ENCODE data around the gene TWF2.

TWF2 gene

DNA sequence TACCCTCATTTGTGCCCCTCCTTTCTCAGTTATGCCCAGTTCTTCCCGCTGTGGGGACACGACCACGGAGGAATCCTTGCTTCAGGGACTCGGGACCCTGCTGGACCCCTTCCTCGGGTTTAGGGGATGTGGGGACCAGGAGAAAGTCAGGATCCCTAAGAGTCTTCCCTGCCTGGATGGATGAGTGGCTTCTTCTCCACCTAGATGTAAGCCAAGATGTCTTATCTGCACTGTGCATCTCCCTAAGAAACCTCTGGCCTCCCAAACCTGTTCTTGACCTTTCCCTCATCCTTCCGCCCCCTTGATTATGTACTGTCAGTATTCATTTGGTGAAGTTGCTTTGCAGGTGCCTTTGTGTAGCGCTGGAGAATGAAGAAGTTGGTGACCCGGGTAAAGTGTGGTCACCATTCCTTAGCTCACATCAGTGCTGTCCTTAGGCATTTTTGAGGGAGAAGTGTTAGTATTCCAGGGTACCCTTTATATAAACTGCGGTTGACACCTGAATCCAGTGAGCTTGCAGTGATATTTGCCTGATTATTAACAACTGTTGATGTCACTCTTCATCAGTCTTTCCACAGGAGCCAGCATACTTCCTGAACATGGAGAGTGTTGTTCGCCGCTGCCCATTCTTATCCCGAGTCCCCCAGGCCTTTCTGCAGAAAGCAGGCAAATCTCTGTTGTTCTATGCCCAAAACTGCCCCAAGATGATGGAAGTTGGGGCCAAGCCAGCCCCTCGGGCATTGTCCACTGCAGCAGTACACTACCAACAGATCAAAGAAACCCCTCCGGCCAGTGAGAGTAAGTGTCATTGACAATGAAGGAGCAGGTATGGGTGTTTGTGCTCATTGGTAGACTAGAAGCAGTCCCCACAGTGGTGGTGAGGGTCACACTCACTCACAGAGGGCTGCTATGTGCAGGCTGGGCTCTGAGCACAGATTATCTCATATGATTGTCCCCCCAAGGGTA, 40.0 kb downstream of the TWF2 start:
- no peak for DNase-seq

DNA sequence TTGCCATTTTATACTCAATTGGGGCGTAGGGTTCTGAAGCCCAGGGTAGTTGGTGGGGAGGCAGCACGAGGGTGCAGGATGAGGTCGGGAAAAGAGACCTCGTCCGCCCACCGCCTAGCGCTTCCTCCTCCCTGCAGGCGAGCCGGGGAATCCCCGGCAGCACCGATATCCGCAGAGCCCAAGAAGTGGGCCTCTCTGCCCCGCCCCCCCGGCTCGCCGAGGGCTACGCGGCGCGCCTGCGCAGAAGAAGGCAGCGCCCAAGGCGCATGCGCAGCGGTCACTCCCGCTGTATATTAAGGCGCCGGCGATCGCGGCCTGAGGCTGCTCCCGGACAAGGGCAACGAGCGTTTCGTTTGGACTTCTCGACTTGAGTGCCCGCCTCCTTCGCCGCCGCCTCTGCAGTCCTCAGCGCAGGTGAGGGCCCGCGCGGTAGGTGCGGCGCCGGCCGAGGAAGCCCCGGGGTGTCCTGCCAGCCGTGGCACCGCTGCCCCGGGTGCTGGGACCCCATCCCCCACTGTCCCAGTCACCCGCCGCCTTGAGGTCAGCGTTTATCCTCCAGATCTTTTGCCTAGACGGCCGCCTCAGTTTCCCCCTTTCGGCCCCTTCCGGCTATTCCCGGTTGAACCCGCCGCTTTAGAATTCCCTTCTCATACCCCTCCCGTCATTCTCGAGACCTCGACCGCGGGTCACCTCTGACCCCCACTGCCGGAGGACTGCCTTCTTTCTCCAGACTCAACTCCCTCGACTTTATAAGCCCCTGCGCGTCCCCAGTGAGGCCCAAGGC, 40.9 kb downstream of the TWF2 start, which contains the start of gene ALAS1:
ALAS1 (plus strand) TSS at position 319 of the 784 bp plus-strand sequence. CDS start 1,082 bp downstream, outside the sequence.
- peak; percentile 97 for DNase-seq

DNA sequence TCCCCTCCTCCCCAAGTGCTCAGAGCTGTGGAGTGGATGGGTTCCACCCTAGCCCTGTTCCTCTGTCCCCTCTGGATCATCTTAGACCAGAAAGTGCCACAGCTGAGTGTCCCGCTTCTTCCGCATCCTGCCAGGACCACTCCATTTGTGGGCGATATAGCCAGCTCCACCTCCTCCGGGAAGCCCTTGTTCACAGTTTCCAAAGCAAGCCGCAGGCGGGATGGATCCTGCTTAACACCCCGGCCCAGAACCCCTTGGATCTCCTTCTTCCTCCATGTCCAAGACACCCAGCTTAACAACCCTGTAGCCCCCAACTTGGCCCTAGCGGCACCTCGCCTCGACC, 41.5 kb downstream of the TWF2 start:
- no peak for DNase-seq

DNA sequence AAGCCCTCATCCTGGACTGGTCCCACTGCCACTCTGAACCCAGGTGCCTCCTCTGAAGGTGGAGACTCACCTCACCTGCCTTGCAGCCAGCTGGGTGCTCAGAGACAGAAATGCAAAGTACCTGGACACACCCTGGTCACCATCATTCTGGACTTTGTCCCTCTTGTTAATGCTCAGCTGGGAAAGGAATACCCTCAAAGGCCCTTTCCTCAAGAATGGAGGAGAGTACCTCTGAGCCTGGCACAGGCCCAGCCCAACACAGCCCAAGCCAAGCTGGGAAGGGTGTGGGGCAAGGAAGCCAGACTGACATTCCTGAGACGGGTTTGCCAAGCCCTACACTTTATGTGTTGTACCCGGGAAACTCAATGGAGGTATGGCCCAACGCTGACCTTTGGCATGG, 42.0 kb downstream of the TWF2 start:
- DNase-seq: no peak

DNA sequence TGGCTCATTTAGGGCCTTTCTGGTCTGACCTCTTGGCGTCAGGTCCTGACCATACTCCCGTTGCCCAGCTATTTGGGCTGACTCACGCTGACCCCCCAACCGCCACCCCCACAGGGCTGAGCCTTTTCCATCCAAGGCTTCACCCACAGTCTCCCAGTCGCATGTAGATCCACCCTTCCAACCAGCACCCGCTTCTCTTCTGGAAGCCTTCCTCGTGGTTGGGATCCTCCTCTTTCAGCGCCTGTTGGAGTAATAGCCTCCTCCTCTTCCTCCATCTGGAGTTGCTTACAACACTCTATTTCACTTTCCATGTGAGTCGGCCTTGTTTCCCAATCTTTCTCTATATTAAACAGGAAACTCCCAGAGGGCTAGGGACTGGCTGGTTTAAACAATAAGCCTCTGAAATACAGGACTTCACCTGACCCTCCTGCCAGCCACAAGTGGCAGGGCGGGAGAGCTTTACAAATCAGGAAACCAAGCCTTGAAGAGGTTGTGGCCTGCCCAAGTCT, 43.1 kb downstream of the TWF2 start:
- DNase-seq: peak; percentile 23

DNA sequence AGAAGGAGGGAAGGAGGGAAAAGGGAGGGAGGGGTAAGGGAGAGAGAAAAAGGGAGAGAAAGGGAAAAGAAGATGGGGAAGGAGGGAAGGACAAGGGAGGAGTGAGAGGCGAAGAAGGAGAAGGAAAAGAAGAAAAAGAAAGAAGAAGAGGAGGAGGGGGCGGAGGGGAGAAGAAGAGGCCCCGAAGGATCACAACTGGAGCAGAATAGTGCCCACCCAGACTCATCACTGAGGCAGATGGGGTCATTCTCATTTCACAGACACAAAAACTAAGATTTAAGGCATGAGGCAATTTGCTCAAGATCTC, 43.7 kb downstream of the TWF2 start:
- DNase-seq: no peak

DNA sequence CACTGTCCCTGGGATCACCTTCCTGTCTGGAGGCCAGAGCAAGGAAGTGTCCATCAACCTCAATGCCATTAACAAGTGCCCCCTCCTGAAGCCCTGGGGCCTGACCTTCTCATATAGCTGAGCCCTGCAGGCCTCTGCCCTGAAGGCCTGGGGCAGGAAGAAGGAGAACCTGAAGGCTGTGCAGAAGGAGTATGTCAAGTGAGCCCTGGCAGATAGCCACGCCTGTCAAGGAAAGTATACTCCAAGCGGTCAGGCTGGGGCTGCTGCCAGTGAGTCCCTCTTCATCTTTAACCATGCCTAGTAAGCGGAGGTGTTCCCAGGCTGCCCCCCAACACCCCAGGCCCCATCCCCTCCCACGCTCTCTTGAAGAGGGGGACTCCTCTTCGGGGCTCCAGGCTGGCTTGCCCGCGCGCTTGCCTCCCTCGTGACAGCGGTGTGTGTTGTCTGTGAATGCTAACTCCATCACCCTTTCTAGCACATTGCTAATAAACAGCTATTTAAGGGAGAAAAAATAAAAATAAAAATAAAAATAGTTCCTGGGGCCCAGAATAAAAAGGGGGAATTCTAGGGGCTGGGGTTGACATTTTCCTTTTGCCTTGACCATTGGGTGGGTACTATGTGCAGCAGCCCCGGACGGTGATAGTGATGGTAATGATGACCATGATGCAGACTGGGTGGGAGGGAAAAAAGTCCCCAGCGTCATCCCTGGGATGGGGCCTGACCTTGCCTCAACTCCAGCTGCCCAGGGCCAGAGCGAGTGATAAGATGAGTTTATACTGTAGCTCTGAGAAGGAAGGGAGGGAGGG, 44.3 kb downstream of the TWF2 start:
- DNase-seq: no peak

DNA sequence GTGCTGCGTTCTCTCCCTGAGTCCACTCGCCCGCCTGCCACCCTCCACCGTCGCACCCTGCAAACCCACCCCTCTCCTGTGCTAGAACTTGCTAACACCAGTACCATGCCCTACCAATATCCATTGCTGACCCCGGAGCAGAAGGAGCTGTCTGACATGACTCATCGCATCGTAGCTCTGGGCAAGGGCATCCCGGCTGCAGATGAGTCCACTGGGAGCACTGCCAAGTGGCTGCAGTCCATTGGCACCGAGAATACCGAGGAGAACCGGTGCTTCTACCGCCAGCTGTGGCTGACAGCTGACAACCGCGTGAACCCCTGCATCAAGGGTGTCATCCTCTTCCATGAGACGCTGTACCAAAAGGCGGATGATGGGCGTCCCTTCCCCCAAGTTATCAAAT, 45.9 kb downstream of the TWF2 start:
- no peak for DNase-seq

DNA sequence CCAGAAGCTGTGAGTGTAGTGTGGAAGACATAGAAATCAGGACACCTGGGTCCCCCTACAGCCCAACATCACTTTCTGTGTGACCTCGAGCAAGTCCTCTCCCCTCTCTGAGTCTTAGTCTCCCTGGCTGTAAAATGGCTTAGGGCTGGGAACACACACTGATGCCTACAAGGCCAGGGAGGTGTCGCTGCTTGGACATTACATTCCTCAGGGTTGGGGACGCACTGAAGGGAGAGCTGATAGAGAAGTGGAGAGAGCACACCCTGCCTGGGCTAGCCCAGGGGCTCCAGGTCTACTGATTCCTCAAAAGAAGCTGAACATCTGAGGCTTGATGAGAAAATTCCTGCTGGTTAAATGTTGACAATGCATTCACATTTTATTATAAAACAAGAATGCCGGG, 47.3 kb downstream of the TWF2 start:
- DNase-seq: no peak

DNA sequence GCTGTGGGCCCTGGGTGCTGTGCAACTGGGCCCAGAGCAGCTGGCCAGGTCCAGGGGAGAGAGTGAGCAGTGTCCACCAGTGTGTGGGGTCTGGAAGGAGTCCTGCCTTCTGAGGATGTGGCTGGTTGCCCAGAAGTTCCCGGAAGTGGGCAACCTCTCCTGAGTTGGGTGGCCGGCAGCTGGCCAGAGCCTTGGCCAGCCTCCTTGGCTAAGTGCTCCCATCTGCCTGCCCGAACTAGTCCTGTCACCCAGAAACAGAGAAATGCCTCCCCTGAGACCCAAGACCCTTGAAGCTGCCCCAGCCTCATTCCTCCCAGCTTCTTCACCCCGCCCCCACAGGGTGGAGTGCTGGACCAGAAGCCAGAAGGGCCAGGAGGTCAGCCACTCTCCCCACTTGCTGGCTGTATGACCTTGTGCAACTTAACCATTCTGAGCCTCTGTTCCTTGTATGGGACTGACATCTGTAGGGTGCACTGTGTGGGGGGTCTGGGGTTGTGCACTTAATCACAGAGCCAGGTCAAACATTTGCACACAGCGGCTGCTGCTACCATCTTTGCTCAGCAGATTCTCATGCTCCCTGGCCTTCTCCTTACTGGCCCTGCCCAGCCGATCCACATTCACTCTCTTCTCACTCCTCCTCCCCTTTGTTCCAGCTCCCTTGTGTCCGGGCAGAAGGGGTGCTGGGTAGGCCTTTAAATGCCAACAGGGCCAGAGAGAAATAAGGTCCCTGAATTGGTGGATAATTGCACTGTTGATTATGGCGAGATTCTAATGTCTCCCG, 48.5 kb downstream of the TWF2 start:
- DNase-seq: no peak

DNA sequence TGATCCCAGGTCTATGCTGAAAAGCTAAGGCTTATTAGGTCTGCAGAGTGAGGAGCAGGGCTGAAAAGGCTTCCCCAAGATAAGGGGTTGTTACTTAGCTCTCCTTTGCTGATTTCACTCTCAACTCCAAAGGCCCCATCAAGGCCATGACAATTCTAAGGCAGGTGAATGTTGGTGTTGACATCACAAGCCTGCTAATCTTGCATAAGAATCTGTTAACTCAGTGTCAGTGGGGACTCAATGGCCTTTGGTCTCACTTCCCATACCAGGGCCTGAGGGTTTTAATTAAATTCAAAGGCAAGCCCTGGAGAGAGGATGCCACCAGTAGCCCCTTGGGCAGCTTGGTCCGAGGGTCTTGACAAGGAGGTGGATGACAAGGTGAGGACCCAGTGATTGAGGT, 50.4 kb downstream of the TWF2 start:
- DNase-seq: peak; percentile 54

DNA sequence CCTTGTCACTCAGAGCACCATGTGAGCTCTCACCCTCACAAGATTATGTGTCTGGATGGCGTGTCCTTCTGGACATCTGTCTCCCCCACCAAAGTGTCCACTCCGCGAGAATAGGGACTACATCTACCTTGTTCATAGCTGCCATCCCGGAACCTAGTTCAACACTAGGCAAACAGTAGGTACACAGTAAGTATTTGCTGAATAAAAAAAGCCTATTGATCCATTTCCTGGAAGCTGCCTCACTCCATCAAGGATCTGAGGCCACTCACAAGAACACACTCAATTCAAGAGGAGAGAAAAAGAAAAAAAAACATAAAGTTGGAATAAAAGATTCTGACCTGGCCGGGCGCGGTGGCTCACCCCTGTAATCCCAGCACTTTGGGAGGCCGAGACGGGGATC, 52.2 kb downstream of the TWF2 start:
- no peak for DNase-seq

DNA sequence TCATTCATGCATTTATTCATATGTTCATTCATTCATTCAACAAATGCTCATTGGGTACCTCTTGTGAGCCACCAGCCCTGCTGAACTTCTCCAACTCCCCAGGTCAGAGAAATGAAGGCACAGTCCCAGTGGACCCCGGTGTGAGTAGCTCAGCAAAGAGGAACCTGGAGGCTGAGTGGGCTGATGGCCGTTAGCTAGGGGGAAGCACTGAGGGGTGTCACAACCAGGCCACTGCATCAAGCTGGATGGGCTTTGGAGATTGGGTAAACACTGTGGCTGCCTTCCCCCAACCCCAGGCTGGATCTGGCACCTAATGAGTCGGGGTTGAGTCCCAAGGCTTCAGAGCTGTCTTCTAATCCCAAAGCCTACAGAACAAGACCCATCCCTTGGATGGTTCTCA, 53.1 kb downstream of the TWF2 start:
- DNase-seq: peak; percentile 87

DNA sequence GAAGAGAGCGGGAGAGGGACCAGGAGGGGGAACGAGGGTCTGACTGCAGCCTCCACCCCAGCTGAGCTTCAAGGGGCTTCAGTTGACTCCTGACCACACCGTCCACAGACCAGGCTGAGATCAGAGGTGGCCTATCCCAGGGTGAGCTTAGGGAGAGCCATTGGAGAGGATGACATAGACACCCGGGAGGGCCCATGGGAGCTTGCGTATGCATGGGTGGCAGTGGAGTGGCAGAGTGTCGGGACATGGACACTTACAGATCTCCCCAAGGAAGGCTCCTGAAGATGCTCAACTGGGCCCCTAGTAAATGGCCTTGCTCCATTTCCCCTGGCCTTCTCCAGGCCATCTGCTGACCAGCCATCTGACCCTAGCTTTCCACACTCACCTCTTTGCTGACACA, 53.6 kb downstream of the TWF2 start:
- no peak for DNase-seq

DNA sequence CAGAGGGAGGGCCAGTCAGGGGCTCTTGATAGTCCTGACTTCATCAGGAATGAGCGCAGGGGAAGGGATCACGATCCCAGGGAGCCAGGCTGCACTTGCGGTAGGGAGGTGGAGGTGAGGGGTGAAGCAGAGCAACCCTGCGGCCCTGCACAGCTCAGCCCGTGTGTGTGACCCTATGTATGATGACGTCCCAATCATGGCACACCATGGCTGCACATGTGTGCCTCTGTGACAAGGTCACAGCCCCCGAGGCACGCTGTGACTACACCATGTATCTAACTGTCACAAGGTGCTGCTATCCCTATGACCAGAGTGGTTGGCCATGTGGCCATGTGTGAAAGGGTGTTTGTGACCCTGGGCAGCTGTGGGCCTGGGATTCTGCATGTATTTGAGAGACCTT, 54.3 kb downstream of the TWF2 start:
- no peak for DNase-seq

DNA sequence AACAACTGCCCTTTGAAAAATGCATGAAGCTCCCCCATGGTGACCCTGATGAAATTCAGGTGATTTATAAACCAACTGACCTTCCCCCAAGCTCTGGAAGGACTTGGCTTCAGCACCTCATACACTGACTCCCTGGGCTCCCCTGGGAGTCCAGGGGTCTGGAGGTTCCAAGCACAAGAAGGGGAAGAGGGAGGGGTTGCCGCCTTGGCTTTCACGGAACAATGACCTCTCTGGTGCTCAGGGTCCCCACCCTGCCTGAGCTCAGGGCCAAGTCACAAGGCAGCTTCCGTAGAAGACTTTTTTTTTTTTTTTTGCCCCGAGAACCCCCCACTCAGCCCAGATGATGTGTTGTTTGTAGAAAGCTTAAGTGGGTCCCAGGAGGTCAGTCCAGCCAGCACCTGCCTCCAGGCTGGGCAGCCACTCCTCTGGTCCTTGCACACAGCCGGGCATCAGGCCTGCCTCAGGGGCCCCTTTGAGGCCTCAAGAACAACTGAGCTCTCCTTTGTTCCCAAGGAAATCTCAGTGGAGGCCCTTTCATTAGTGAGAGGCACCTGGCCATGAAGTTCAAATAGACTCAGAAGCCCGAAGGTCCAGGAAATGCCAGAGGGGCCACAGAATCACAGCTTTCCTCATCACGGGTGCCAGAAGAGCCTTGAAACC, 55.0 kb downstream of the TWF2 start:
- no peak for DNase-seq

DNA sequence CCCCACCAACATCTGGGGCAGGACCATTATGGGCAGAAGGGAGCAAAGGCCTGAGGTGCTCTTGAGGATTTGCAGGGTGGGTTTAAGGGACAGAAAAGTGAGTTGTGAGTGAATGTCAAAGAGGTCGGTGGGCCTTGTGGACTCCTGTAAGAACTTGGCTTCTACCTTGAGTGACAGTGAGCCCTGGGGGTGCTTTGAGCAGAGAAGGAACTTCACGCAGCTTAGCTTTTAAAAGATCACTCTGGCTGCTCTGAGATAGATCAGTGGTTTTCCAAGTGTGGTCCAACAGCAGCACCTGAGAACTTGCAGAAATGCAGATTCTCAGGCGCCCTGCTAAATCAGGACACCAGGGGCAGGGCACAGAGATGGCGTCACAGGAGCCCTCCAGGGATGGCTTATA, 56.3 kb downstream of the TWF2 start:
- no peak for DNase-seq

DNA sequence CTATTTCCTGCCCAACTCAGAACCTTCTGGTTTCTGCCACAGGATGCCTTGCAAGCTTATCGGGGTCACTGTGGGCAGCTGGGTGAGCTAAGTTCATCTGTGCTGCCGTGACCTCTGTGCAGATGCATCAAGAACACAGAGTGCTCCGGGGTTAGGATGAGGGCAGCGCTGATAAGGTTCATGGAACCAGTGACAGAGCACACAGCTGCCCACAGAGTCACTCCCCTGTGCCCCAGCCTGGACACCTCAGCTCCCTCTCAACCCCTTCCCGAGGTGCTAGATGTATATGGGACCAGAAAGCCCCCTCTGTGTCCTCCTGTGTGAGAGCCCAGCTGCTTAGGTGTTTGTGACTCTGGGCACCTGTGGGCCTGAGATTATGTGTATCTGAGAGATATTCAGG, 56.8 kb downstream of the TWF2 start:
- DNase-seq: peak; percentile 93

DNA sequence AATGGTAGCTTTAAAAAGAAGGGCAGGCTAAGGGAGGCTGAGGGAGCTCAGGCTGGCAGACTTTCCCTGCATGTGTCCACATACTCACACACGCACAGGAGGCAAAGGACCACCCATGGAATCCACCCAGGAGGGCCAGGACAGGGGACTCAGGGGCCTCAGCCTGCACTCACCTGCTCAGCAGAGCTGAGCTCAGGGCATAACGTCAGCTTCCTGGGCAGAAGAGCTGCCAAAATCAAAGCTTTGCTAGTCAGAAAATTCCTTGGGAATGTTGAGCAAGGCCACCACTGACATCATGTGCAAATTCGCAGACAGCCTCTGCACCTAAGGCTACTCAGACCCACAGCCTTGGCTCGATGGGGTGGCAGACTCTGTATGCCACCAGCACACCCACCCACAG, 57.4 kb downstream of the TWF2 start:
- DNase-seq: no peak

Measured in hematopoietic multipotent progenitor cell treated with erythropoietin and hydrocortisone succinate and interleukin-3 and kit ligand, for 4 days (in vitro differentiated cells).